KG1 (cell line): Measurements from ENCODE around the gene SLC37A1.

ENCODE experiments used
- DNase-seq: peaks from one replicate; lab custom pipeline; 2025; lab: John Stamatoyannopoulos, UW

SLC37A1 gene

DNA sequence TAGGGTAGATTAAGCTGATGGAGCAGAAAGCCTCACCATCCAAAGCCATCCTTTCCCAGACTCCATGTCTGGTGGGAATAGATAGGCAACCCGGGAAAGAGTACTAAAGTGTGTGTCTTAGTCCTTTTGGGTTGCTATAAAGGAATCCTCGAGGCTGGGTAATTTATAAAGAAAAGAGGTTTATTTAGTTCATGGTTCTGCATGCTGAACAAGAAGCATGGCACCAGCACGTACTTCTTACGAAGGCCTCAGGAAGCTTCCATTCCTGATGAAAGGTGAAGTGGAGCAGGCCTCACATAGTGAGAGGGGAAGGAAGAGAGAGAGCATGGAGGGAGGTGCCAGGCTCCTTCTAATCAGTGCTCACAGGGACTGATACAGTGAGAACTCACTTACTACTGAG lies 6.2 kb upstream of the SLC37A1 start:
- no peak for DNase-seq

DNA sequence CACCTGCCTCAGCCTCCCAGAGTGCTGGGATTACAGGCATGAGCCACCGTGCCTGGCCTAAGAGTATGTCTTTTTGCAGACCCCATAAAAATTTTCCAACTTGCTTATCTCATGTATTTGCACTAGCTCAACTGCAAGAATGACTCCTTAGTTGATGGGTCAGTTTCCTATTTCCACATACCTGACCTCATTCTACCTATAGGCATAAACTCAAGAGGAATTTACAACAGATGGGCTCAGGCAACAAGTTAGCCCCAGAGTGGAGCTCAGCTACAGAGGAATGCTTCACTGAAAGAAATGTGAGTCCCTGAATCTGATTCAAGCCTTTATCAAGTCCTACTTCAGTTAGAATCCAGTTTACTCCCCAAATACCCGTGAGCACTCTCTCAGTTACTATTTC lies 5.3 kb upstream of the SLC37A1 start:
- no peak for DNase-seq

GRCh38 chr21:42509244-42509643 lies 4.4 kb upstream of the SLC37A1 start:
- DNase-seq: no peak

- no peak for DNase-seq
Measured at GRCh38 chr21:42512346-42513034, 1.2 kb upstream of the SLC37A1 start.

DNA sequence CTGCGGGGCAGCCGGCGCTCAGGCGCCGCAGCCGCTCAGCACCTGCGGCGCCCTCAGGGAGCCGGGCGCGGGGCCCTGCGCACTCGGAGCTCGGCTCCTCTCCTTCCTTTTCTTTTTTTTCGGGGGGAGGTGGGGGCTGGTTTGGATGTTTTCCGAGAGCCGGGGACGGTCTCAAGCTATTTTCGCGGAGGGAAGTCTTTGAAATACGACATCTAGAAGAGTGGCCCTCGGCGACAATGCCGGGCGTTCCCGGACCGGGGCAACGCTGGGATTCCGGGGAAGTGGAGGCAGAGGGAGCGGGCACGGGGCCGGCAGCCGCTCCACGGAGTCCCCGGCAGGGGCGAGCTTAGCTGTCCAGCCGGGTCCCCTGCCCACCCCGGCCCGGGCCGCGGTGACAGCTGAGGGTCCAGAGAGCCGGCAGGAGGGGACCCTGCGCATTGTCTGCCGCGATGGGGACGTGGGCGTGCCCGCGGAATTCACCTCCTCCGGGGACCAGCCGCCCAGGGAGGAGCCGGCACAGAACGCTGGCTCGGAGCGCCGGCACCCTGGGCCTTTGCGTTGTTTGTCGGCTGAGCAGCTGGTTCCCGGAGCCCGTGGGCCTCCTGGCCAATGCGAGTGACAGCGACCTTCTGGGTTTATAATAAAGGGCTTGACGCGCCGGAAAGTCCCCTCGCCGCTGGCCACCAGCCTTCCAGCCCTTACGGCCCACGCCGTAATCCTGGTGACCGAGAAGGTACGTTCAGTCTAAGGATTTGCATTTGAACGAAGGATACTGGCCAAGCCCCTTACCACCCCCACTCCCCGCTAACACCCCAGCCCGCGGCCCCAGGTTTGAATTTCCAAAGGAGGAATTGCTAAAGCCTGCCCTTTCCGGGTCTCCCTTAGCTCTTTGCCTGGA lies 582 bp downstream of the SLC37A1 start:
- DNase-seq: no peak

GRCh38 chr21:42514883-42515228 lies 1.2 kb downstream of the SLC37A1 start:
- no peak for DNase-seq

DNA sequence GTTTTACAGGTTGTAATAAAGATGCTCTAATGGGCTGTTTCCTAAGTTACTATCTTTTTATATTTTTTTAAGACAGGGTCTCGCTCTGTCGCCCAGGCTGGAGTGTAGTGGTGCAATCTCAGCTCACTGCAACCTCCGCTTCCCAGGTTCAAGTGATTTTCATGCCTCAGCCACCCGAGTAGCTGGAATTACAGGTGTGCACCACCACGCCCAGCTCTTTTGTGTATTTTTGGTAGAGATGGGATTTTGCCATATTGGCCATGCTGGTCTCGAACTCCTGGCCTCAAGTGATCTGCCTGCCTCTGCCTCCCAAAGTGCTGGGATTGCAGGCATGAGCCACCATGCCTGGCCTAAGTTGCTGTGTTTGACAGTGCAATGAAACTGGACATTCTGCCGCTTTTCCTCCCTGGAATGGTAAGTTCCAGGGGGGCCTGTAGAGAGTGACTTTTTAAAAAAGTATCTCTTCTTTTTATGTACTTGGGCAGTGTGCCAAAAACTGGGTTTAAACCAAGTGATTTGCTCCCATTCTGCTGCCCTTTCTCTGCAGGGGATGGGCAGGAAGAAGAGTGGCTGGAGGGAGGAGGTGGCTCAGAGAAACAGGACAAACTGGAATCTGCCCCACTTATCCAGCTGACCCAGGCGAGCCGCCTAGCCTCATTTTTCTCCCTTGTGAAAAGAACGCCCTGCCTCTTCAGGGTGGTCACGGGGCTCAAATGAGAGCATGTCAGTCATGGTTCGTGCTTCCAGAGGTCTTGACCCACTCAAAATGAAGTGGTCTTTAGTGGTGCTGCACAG lies 2.3 kb downstream of the SLC37A1 start:
- no peak for DNase-seq

- no peak for DNase-seq
Measured at GRCh38 chr21:42518215-42518614, 4.6 kb downstream of the SLC37A1 start.

DNA sequence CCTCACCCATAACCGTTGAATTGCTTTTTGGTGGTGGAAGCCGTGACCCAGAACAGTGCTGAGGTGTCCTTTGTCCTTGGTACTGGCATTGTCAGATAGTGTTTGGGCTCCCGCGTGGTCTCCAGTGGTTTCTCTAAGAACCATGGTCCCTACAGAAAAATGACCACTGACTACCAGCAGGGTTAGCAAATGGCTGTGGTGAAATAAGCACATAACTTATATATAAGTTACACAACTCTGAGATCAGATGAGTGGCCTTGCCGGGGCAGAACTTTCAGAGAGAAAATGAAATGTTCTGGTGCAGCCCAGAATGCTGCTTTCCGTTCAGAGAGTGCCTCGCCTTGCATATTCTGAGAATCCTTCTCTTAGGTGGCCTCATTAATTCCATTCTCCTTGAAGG lies 5.0 kb downstream of the SLC37A1 start:
- no peak for DNase-seq

- no peak for DNase-seq
Measured at GRCh38 chr21:42520628-42521253, 7.1 kb downstream of the SLC37A1 start.

DNA sequence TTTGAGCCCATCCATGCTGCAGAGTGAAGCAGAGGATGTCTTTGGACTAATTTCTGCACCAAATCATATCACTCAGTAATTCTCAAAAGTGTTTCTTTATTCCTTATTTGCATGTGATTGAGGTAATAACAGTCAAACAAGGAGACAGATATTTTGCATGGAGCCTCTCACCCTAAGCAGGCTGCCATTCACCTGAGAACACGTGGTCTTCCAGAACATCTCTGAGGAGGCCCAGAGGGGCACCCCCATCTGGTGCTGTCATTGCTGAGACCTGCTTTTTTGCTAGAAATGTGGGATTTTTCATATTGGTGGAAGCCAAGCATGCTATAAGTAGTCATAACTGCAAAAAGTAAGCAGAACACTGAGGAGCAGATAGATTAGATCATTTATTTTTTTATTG lies 7.7 kb downstream of the SLC37A1 start:
- DNase-seq: no peak

DNA sequence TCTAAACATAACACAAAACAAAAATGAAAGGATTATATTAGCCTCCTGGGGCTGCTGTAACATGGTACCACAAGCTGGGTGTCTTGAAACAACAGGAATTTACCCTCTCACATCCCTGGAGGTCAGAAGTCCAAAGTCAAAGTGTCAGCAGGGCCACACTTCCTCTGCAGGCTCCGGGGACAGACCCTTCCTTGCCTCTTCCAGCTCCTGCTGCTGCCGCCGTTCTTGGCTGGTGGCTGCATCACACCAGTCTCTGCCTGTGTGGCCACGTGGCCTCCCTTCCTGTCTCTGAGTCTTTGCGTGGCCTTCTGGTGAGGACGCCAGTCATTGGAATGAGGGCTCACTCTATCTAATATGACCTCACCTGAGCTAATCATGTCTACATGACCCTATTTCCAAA lies 8.2 kb downstream of the SLC37A1 start:
- DNase-seq: no peak

GRCh38 chr21:42522271-42522670 lies 8.6 kb downstream of the SLC37A1 start:
- DNase-seq: no peak

DNA sequence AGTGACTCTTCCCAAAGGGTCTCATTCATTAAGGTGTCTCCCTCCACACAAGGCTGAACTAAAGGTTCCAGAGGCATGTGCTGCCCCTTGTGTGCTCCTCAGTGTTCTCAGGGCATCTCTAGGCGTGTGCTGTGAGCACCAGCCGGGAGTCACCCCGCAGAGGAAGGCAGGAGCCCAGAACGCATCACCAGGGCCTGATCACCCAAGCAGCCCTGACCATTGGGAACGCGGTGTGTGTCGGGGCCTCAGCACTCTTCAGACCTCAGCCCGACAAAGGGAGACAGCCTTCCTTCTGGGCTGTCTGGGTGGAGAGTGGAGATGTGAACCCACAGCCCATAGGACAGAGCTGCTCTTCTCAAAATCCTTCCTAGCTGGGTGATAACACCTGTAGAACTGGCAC lies 9.1 kb downstream of the SLC37A1 start:
- no peak for DNase-seq

DNA sequence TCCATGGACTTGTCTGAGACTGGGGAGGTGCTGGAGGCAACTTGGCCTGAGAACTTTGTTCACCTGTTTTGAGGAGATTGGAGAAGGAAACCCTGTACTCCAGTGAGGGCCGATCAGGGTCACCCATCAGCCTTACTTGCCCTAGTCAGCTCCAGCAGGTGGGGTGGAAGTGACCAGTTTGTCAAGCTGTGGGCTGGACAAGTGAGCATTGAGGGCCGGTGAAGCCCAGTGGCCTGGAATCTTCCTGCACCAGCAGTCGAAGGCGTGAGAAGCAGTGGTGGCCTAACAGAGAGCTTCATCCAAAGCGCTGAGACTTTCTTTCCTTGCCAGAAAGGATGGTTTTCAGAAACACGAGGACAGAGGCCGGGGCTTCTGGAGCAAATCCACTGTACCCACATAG lies 9.6 kb downstream of the SLC37A1 start:
- no peak for DNase-seq

GRCh38 chr21:42523941-42524340 lies 10.3 kb downstream of the SLC37A1 start:
- no peak for DNase-seq

DNA sequence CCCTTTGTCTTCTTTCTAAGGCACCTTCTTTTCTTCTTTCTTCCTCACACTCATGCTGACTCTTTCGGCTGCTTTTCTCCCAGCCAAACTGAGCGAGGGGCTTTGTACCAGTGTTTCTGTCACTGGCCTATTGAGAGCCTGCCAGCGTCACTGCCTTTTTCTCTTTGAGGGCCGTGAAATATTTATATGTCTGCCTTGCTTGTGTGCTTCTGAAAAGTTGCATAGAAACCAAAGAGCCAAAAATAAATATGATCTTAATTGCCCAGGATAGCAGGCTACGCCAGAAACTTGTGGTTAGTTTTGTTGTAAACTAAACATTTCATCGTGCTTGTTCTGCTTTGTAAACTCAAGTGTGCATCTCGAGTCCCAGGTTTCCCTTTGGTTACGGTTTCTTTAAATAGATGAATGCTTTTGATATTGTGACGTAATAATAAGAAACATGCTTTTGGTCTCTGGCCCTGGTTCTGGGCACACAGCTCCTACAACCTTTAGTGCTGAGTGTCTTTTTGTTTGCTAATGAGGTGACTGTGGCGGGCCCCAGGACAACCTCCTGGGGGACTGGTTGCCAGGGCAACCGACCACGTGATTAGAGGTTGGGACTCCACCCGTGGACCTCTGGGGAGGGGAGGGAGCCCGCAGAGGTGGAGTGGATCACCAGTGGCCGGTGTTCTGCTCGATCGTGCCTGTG lies 10.8 kb downstream of the SLC37A1 start:
- DNase-seq: no peak

GRCh38 chr21:42525029-42525581 lies 11.5 kb downstream of the SLC37A1 start:
- DNase-seq: no peak

DNA sequence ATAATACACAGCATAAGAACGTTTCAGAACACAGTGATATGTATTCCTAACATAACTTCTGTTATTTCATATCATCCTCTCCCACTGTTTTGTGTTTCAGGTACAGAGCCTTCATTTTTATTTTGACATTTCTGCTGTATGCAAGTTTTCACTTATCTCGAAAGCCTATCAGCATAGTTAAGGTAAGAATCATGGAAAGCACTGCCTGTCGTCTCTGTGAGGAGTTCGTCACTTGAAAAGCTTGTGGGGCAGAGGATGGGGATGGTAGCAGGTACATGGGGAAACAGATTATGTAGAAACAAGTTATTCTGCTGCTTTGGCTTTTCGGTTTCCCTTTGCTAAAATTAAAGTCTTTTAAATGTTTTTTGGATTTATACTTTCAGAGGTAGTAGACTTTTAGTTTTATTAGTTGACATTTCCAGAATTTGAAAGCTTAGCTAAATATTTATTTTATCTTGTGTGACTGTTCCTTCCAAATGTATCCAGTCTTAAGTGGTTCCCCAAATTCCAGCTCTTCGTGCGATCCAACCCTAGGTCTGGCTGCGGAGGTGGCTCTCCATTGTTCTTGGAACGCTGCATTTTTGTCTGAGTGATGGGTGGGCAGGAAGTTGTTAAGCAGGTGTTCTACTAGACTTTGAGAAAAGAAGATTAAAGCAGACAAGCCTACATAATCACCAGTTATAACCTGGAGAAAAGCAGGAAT lies 12.2 kb downstream of the SLC37A1 start:
- DNase-seq: no peak

- no peak for DNase-seq
Measured at GRCh38 chr21:42526379-42526727, 12.7 kb downstream of the SLC37A1 start.

DNA sequence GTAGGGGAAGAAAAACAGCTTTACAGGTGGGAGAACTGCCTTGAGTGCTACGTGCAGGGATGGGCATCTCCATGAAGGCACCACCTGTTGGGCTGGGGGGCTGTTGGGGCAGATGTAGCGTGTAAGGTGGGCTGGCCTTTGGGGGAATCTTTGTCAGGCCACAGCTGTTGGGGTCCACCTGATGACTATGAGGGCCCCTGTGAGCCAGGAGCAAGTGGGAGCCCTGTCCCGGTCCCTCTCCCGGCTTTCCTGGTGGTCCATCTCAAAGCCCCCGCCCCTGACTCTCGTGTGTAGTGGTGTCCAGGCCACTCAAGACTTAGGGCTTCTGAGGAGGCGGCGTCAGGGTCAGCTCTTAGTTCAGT lies 13.5 kb downstream of the SLC37A1 start:
- no peak for DNase-seq
